Inferior parietal cortex (tissue), 1 donor: ENCODE data around the gene SLFN5.
"Not testable (repeated sequence)": the region's sequence is repeated elsewhere in the genome, so short reads cannot be mapped to it uniquely, and the experiment has no call there.

Experiments
- DNase-seq: peaks from one replicate; pipeline ENCODE4 v3.0.0-alpha.2; 2016; ENCODE audit errors: extremely low spot score

Gene SLFN5

GRCh38 chr17:35242158-35242804 lies 591 bp upstream of the SLFN5 start:
- DNase-seq: no peak

DNA sequence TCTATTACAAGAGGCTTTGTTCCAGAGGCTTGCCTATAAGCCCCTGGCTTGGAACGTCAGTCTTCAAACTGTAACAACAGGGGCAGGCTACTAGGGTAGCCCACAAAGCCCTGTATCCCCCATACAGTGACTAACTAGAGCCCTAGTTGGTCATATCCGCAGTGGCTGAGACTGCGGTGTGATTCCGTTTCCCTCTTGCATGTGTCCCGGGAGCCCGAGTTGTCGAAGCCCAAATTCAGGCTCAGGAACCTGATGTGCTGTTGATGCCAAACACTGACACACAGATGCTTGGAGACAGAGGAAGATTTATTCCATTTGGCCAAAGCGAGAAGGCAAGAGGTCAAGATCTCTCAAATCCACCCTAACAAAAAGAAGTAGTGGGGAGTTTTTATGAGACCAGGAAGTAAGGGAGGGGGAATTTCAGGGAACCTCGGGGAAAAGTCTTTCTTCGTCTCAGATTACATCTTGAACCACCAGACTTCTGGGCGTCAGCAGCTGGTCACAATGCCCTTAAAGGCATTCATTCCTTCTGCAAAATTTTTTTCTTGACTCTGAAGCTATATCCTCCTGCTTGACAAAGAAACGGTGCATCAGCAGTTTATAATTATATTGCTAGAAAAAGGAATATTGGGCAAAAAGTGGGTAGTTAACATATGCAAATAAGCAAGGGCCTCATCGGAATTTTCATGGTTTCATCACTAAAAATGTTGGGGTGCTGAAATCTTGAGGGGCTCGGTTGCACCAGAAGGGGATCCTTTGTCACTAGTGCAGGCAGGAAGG lies 879 bp downstream of the SLFN5 start:
- DNase-seq: peak; percentile 38

DNA sequence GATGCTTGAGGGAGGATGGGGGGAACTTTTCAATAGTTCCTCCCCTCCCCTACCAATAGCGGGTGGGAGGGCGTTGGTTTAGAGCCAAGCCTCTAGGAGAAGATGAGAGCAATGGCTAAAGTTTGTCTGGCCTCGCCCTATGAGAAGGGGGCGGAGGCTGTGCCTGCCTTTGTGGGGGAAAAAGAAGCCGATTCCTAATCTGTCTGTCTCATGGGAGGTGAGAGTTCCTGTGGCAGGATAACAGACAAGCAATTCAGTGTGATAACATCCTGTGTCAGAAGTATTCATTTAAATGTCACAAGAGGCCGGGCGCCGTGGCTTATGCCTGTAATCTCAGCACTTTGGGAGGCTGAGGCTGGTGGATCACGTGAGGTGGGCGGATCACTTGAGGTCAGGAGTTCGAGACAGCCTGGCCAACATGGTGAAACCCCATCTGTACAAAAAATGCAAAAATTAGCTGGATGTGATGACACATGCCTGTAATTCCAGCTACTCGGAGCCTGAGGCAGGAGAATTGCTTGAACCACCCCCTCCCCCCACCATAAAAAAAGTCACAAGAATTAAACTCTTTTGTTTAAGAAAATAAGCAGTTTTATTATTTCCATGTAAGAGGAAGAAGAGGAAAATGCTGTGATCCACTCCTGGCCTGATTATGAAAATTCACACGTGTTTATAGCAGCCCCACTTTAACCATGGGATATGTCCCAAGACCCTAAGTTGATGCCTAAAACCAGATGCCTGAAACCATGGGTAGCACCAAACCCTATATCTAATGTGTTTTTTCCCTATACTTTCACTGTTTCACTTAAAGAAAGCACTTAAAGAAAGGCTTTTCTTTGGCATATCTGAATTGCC lies 1.7 kb downstream of the SLFN5 start:
- no peak for DNase-seq

GRCh38 chr17:35245196-35245486 lies 2.3 kb downstream of the SLFN5 start:
- no peak for DNase-seq

- DNase-seq: no peak
Measured at GRCh38 chr17:35252651-35253050, 9.8 kb downstream of the SLFN5 start.

GRCh38 chr17:35254107-35254773 lies 11.4 kb downstream of the SLFN5 start:
- peak; percentile 45 for DNase-seq

DNA sequence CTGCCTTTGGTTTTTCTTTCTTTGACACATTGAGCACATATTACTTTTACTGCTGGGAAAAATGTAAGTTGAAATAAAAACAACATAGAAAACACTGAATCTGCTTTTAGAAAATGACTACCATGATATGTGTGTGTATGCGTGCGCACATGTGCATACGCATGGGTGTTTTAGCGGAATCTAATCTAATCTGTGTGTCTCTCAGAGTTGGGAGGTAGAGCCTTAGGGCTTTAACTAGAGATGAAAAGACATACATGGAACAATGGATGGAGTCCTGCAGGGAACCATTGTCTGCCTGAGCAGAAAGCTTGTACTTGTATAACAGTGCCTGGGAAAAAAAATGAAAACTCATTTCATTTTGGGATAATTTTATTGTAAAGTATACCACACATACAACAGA lies 12.4 kb downstream of the SLFN5 start:
- no peak for DNase-seq

DNA sequence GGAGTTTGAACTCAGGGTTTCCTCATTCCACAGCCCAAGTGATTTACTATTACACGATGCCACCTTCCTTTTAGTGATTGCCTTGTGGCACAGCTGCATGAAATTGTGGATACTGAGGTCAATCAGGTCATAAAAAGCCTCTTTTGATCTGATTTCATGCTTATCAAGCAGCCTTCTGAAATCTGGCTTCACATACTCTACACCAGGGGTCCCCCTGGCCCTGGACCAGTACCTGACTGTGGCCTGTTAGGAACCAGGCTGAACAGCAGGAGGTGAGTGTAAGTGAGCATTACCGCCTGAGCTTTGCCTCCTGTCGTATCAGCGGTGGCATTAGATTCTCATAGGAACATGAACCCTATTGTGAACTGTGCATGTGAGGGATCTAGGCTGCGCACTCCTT lies 13.8 kb downstream of the SLFN5 start:
- DNase-seq: no peak

GRCh38 chr17:35257208-35257659 lies 14.4 kb downstream of the SLFN5 start:
- DNase-seq: no peak

DNA sequence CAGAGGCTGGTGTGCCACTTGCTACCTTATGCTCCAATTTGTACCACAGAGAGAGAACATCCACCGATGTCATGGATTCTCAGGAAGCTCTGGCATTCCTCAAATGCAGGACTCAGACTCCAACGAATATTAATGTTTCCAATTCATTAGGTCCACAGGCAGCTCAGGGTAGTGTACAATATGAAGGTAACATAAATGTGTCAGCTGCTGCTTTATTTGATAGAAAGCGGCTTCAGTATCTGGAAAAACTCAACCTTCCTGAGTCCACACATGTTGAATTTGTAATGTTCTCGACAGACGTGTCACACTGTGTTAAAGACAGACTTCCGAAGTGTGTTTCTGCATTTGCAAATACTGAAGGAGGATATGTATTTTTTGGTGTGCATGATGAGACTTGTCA lies 16.1 kb downstream of the SLFN5 start:
- DNase-seq: no peak

GRCh38 chr17:35265071-35265470 lies 22.2 kb downstream of the SLFN5 start:
- DNase-seq: no peak

GRCh38 chr17:35265566-35266141 lies 22.8 kb downstream of the SLFN5 start:
- no peak for DNase-seq

- not testable (repeated sequence) for DNase-seq
Measured at GRCh38 chr17:35274167-35275066, 31.5 kb downstream of the SLFN5 start.

DNA sequence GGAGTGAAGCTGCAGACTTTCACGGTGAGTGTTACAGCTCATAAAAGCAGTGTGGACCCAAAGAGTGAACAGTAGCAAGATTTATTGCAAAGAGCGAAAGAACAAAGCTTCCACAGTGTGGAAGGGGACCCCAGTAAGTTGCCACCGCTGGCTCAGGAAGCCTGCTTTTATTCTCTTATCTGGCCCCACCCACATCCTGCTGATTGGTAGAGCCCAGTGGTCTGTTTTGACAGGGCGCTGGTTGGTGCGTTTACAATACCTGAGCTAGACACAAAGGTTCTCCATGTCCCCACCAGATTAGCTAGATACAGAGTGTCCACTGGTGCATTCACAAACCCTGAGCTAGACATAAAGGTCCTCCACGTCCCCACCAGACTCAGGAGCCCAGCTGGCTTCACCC lies 35.6 kb downstream of the SLFN5 start:
- not testable (repeated sequence) for DNase-seq

GRCh38 chr17:35278876-35279275 lies 36.0 kb downstream of the SLFN5 start:
- DNase-seq: not testable (repeated sequence)

- DNase-seq: no peak
Measured at GRCh38 chr17:35283767-35284166, 40.9 kb downstream of the SLFN5 start.

GRCh38 chr17:35284955-35285354 lies 42.1 kb downstream of the SLFN5 start:
- no peak for DNase-seq

DNA sequence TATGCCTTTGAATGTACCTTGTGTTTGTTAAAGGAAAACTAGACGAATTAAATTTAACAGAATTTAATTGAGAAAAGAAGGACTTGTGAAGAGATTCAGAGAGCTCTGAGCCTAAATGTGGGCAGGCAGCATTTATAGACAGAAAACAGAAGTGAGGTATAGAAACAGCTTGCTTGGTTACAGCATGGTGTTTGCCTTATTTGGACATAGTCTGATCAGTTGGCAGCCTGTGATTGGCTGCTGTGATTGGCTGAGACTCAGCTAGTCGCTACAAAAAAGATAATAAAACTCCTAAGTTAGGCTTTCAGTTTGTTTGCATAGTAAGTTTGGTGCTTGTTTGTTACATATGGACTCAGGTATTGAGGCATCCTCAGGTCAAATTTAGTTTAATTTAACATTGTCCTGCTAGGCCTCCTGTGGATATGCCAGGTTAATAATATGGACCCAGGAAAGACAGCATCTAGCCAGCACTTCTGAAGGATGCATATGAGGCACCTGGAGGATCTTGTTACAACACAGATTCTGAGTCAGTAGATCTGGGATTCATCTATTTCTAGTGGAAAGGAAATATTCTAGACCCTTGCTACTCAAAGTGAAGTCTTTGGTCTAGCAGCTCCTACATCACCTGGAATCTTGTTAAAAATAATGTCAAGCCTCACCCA lies 43.4 kb downstream of the SLFN5 start:
- no peak for DNase-seq

DNA sequence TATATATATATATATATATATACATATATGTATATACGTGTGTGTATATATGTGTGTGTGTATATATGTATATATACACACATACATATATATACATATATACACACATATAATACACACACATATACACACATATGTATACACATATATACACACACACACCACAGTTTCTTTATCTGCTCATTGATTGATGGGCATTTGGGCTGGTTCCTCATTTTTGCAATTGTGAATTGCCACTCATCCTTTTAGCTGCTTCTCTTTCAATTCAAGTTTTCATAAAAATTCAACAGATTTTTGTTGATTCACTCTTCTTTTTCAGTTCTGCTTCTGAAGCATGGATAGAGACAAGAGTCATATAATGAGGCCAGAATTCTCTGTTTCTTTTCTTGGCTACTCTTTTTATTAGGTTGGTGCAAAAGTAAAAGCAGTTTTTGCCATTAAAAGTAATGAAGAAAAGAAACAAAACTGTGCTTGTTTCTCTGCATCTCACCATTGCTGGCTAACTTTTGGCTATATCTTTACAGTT lies 44.5 kb downstream of the SLFN5 start:
- DNase-seq: no peak

DNA sequence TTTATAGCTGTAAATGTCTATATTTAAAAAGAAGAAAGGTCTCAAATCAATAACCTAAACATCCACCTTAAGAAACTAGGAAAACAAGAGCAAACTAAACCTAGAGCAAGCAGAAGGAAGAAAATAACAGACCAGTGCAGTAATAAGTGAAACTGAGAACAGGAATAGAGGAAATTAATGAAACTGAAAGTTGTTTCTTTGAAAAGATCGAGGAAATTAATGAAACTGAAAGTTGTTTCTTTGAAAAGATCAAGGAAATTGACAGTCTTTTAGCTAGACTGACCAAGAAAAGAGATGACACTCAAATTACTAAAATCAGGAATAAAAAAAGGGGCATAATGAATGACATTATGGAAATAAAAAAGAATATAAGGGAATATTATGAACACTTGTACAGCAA lies 46.4 kb downstream of the SLFN5 start:
- no peak for DNase-seq
